Pons (tissue), 1 donor: ENCODE data around the gene ZSWIM6.
A peak's percentile ranks its signal among the peaks of the same experiment; 100 is the strongest.

Experiments used
- DNase-seq: peaks from one replicate; pipeline ENCODE4 v3.0.0-alpha.2; 2016; ENCODE audit warnings: low spot score

ZSWIM6 gene

GRCh38 chr5:61482980-61483379 lies 150.9 kb downstream of the ZSWIM6 start:
- DNase-seq: no peak

- no peak for DNase-seq
Measured at GRCh38 chr5:61486476-61486875, 154.4 kb downstream of the ZSWIM6 start.

- no peak for DNase-seq
Measured at GRCh38 chr5:61489574-61489973, 157.5 kb downstream of the ZSWIM6 start.

- DNase-seq: no peak
Measured at GRCh38 chr5:61491861-61492260, 159.8 kb downstream of the ZSWIM6 start.

GRCh38 chr5:61493973-61494372 lies 161.9 kb downstream of the ZSWIM6 start:
- no peak for DNase-seq

- DNase-seq: peak; percentile 75
Measured at GRCh38 chr5:61496446-61496845, 164.4 kb downstream of the ZSWIM6 start.

GRCh38 chr5:61496860-61497259 lies 164.8 kb downstream of the ZSWIM6 start:
- DNase-seq: peak; percentile 30

- DNase-seq: no peak
Measured at GRCh38 chr5:61498121-61498520, 166.1 kb downstream of the ZSWIM6 start.

- no peak for DNase-seq
Measured at GRCh38 chr5:61501971-61502370, 169.9 kb downstream of the ZSWIM6 start.

- DNase-seq: no peak
Measured at GRCh38 chr5:61504143-61504770, 172.2 kb downstream of the ZSWIM6 start.

- DNase-seq: no peak
Measured at GRCh38 chr5:61505281-61505680, 173.2 kb downstream of the ZSWIM6 start.

GRCh38 chr5:61507232-61507631 lies 175.2 kb downstream of the ZSWIM6 start:
- DNase-seq: no peak

GRCh38 chr5:61516946-61517345 lies 184.9 kb downstream of the ZSWIM6 start:
- DNase-seq: no peak

- DNase-seq: no peak
Measured at GRCh38 chr5:61519728-61520277, 187.7 kb downstream of the ZSWIM6 start.

GRCh38 chr5:61523073-61523472 lies 191.0 kb downstream of the ZSWIM6 start:
- DNase-seq: no peak

GRCh38 chr5:61523997-61524396 lies 191.9 kb downstream of the ZSWIM6 start:
- no peak for DNase-seq

- DNase-seq: peak; percentile 35
Measured at GRCh38 chr5:61525512-61526206, 193.6 kb downstream of the ZSWIM6 start.

GRCh38 chr5:61526207-61526519 lies 194.1 kb downstream of the ZSWIM6 start:
- DNase-seq: no peak

GRCh38 chr5:61532983-61533382 lies 200.9 kb downstream of the ZSWIM6 start:
- DNase-seq: no peak

GRCh38 chr5:61534481-61535267 lies 202.6 kb downstream of the ZSWIM6 start:
- DNase-seq: no peak

GRCh38 chr5:61535828-61536227 lies 203.8 kb downstream of the ZSWIM6 start:
- DNase-seq: no peak

- DNase-seq: no peak
Measured at GRCh38 chr5:61536922-61537321, 204.9 kb downstream of the ZSWIM6 start.
